Activated CD4-positive, CD25-positive, alpha-beta regulatory T cell treated with anti-CD3 and anti-CD28 coated beads, Interleukin-2, amount 50 U/mL, for 72 hours (primary cell): ENCODE data around the gene PPOX.

ENCODE experiments used
- DNase-seq: peaks from one replicate; pipeline ENCODE4 v3.0.0; 2021

PPOX gene

DNA sequence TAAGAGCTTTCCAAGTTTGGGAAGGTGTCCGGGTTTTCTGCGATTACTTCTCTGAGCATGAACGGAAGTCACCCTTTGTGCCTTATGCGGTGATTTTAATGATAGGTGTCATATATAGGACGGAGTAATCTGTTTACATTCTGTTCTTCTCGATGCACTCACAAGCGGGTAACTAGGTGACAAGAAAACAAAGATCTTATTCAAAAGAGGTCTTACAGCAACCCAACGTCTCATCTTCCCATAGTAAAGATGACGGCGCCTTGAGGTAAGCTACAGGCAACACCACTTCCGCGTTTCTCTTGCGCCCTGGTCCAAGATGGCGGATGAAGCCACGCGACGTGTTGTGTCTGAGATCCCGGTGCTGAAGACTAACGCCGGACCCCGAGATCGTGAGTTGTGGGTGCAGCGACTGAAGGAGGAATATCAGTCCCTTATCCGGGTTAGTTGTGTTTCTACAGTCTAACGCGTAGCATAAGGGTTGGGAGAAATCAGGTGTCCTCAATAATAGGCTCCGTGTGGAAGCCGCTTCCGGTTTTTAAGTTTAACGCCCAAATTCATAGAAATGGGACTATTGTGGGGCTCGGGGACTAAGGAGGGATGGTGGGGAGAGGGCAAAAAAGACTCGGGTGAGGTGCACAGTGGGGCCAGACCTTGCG lies 12.4 kb upstream of the PPOX start, which contains the start of gene UFC1:
UFC1 (plus strand) TSS at position 297 of the 656 bp plus-strand sequence; CDS start at position 317, 20 bp downstream.
- DNase-seq = peak; percentile 80

DNA sequence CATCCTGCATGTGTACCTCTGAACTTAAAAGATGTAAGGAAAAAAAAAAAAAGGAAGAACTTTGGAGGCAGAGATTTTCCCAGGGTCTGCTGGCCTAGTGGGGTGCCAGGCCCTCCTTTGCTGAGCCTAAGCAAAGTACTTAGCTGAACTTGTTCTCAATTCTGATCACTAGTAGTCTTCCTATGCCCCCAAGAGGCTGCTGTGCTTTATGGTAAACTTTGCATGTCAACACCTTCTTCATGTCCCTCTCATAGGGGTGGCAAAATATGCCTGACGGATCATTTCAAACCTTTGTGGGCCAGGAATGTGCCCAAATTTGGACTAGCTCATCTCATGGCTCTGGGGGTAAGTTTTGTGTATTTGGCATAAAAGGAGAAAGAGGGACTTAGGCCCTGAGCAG lies 8.4 kb upstream of the PPOX start:
- DNase-seq = no peak

GRCh38 chr1:161158316-161159010 lies 7.8 kb upstream of the PPOX start:
- no peak for DNase-seq

DNA sequence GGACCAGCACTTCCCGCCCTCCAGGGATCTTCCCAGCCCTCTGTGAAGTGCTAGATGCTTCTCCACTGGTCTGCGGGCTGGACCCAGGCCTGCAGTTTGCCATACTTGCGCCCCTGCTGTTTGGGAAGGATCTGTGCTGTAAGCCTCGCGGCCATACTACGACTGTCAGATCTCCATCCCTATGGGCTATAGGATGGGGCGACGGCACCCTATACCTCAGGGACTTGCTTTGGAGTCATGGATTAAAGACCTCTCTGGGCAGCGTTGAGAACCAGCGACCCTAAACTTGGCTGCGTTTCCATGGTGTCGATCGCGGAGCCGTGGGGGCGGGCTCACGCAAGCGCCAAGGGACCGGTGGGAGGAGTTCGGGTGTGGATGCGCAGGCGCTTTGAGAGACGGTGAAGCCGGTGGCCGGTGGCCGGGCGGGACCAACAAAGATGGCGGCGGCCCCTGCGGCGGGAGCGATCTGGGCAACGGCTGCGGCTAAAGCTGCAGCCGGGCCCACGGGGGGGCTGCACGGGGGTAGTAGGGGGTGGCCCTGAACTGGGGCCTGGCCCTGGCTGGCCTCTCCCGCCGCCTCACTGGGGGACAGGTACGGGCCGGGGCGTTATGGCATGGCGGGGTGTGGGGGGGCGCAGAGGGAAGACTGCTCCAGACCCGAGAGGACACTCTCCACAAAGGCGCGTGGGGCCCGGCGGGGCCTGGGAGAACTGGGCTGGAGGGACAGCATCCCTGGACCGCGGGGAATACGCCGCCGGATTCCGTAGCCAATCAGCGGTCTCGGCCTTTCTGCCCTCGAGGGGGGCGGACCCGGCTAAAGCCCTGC lies 6.9 kb upstream of the PPOX start, which contains the start of gene USP21:
USP21 (plus strand) TSS at position 414 of the 826 bp plus-strand sequence. CDS start 1,141 bp downstream, outside the sequence.
- DNase-seq = peak; percentile 94

GRCh38 chr1:161159913-161160243 lies 6.3 kb upstream of the PPOX start:
- DNase-seq = no peak

DNA sequence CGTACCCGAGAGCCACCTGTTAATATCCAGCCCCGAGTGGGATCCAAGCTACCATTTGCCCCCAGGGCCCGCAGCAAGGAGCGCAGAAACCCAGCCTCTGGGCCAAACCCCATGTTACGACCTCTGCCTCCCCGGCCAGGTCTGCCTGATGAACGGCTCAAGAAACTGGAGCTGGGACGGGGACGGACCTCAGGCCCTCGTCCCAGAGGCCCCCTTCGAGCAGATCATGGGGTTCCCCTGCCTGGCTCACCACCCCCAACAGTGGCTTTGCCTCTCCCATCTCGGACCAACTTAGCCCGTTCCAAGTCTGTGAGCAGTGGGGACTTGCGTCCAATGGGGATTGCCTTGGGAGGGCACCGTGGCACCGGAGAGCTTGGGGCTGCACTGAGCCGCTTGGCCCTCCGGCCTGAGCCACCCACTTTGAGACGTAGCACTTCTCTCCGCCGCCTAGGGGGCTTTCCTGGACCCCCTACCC lies 5.5 kb upstream of the PPOX start:
- DNase-seq = no peak

DNA sequence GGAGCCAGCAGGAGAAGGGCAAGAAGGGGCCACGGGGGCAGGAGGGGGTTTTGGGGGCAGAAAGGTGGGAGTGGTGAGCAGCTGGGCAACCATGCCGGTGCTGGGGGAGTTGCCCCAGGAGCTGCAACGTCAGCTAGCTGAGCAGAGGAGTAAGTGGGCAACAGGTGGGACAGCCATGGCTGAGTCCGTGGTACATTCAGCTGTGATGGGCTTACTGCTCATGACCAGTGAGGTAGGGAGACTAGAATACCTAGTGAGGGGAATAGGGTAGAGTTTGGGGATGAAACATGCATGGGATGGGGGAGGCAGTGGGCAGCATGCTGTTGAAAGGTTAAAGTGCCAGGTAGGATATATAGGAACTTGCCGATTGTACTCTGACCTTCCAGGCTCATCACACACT lies 4.6 kb upstream of the PPOX start:
- no peak for DNase-seq

DNA sequence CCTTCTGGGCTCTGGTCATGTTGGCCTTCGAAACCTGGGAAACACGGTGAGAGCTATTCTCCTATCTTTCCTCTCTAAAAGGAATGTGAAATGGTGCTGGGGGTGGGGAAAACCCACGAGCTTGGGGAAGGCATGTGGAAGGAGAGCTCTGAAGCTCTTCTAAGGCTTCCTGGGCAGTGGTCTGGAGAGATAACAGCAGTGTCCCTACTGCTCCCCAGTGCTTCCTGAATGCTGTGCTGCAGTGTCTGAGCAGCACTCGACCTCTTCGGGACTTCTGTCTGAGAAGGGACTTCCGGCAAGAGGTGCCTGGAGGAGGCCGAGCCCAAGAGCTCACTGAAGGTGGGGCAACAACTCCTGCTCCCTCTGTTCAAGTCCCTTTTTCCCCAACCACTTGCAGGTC lies 4.2 kb upstream of the PPOX start:
- DNase-seq = no peak

DNA sequence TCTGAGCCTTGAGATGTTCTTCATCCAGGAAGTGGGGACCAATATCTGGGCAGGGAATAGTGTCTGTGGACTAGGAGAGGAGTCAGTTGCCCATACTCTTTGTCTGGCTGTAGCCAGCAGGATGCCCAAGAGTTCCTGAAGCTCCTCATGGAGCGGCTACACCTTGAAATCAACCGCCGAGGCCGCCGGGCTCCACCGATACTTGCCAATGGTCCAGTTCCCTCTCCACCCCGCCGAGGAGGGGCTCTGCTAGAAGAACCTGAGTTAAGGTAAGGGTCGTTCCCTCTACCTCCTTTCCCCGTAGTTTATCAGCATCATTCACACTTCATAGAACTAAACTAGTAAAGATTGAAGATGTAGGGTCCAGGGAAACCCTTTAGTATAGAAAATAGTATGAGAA lies 3.4 kb upstream of the PPOX start:
- no peak for DNase-seq

DNA sequence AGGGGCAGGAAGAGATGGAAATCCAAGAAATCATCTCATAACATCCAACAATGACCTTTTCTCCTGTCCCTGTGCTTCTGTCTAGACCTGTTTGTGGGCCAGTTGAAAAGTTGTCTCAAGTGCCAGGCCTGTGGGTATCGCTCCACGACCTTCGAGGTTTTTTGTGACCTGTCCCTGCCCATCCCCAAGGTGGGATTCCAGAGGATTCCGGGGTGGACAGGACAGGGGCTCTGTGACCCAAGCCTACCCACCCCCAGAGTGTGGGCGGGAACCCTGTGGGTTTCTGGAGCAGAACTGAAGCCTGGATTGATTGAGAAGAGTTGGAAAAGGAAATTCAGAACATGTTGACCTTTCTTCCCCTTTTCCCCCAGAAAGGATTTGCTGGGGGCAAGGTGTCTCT lies 2.4 kb upstream of the PPOX start:
- DNase-seq = no peak

GRCh38 chr1:161164901-161165610 lies 1.2 kb upstream of the PPOX start:
- DNase-seq = no peak

- DNase-seq = no peak
Measured at GRCh38 chr1:161166669-161167548, 683 bp downstream of the PPOX start.

DNA sequence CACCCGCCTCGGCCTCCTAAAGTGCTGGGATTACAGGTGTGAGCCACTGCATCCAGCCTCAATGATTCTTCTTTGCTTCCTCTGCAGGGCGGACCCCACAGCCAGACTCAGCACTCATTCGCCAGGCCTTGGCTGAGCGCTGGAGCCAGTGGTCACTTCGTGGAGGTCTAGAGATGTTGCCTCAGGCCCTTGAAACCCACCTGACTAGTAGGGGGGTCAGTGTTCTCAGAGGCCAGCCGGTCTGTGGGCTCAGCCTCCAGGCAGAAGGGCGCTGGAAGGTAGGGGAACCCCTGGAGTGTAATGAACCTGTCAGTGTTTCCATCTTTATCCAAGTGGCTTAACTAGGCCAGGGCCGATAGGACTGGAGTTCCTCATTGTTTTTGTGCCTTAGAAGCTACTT lies 2.7 kb downstream of the PPOX start:
- DNase-seq = no peak

- no peak for DNase-seq
Measured at GRCh38 chr1:161171191-161171590, 5.0 kb downstream of the PPOX start.

- DNase-seq = no peak
Measured at GRCh38 chr1:161171696-161172095, 5.5 kb downstream of the PPOX start.

DNA sequence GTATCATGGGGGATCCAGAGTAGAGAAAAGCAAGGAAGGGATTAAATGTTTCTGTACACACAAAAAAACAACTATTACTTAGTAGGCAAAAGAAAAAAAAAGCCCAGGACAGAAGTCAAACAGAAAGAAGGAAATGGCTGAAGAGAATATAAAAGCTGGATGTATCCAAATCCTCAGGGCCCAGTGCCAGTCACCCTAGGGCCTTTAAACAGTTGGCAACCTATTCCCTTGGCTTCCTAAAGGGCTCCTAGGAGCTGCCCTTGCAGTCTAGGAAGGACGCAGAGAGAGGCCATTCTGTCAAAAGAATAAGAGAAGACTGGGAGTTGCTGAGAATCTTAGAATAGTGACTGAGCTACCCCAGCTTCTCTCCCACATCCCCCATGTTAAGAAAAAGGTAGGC lies 6.1 kb downstream of the PPOX start:
- DNase-seq = no peak

- DNase-seq = no peak
Measured at GRCh38 chr1:161172776-161173376, 6.7 kb downstream of the PPOX start.

GRCh38 chr1:161173711-161174110 lies 7.5 kb downstream of the PPOX start:
- no peak for DNase-seq

DNA sequence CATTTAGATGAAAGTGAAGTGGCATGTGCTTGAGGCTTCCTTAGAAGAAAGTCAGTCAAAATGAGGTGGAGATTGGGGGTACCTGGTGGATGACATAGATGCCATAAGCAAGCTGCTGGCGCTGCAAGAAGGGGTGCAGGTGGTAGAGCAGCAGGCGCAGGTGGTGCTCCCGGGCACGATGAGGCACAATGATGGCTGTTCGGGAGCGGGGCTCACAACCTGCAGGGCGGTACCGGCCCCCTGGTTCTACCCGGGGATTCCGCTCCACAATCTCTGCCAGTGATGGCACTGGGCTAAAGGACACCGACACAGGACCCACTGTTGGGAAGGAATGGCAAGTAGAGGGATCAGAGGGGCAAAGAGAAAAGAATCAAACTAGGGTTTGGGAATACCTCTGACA lies 8.7 kb downstream of the PPOX start:
- DNase-seq = no peak

- DNase-seq = no peak
Measured at GRCh38 chr1:161175771-161176453, 9.7 kb downstream of the PPOX start.
